Measurements from ENCODE around the gene GJA5.
"Not testable (repeated sequence)": the region's sequence is repeated elsewhere in the genome, so short reads cannot be mapped to it uniquely, and the experiment has no call there.

GJA5 gene

GRCh38 chr1:147758379-147759100 is 1.9 kb downstream of the GJA5 start:
- no peak for FAIRE-seq

GRCh38 chr1:147757015-147757990 is 3.1 kb downstream of the GJA5 start:
- FAIRE-seq = no peak

- no peak for FAIRE-seq
Observed at GRCh38 chr1:147756341-147756740, 4.1 kb downstream of the GJA5 start.

GRCh38 chr1:147754661-147755060 is 5.7 kb downstream of the GJA5 start:
- FAIRE-seq = no peak

GRCh38 chr1:147753081-147753480 is 7.3 kb downstream of the GJA5 start:
- no peak for FAIRE-seq

GRCh38 chr1:147752511-147752910 is 7.9 kb downstream of the GJA5 start:
- FAIRE-seq = no peak

GRCh38 chr1:147751346-147751745 is 9.1 kb downstream of the GJA5 start:
- no peak for FAIRE-seq

- FAIRE-seq = no peak
Observed at GRCh38 chr1:147750618-147751217, 9.7 kb downstream of the GJA5 start.

GRCh38 chr1:147749792-147750191 is 10.6 kb downstream of the GJA5 start:
- FAIRE-seq = no peak

GRCh38 chr1:147748676-147749350 is 11.6 kb downstream of the GJA5 start:
- FAIRE-seq = no peak

GRCh38 chr1:147747966-147748365 is 12.4 kb downstream of the GJA5 start:
- no peak for FAIRE-seq

GRCh38 chr1:147745271-147745670 is 15.1 kb downstream of the GJA5 start:
- FAIRE-seq = no peak

GRCh38 chr1:147741065-147741464 is 19.3 kb downstream of the GJA5 start:
- no peak for FAIRE-seq

- no peak for FAIRE-seq
Observed at GRCh38 chr1:147740391-147740790, 20.0 kb downstream of the GJA5 start.

GRCh38 chr1:147738739-147739476 is 21.5 kb downstream of the GJA5 start:
- FAIRE-seq = no peak

- FAIRE-seq = no peak
Observed at GRCh38 chr1:147738129-147738528, 22.3 kb downstream of the GJA5 start.

GRCh38 chr1:147736883-147737282 is 23.5 kb downstream of the GJA5 start:
- FAIRE-seq = no peak

- FAIRE-seq = no peak
Observed at GRCh38 chr1:147735423-147735822, 25.0 kb downstream of the GJA5 start.

- FAIRE-seq = not testable (repeated sequence)
Observed at GRCh38 chr1:147734291-147734841, 26.0 kb downstream of the GJA5 start.

GRCh38 chr1:147729315-147729714 is 31.1 kb downstream of the GJA5 start:
- no peak for FAIRE-seq

- no peak for FAIRE-seq
Observed at GRCh38 chr1:147726168-147726567, 34.2 kb downstream of the GJA5 start.

GRCh38 chr1:147725685-147726084 is 34.7 kb downstream of the GJA5 start:
- no peak for FAIRE-seq

Data from G401.6 (cell line).